Memory B cell (primary cell): Measurements from ENCODE around the gene BAHCC1.

Experiments used
- ATAC-seq: fragments of 150-1000 bp; cut with Tn5 transposase; 2 replicates; pipeline ENCODE4 v1.10.0; 2021; ENCODE audit warnings: low read depth, mild to moderate bottlenecking, moderate library complexity
- DNase-seq, 2 donors: peaks; one replicate each; pipeline ENCODE4 v3.0.0; 2022; ENCODE audit warnings: low spot score in 2 of 2
- H3K27ac Mint-ChIP-seq: one replicate; pipeline ENCODE4 v1.8.0; 2022; ENCODE audit warnings: mild to moderate bottlenecking, moderate library complexity, mixed read lengths
- H3K27me3 Mint-ChIP-seq: one replicate; pipeline ENCODE4 v1.8.0; 2022; ENCODE audit warnings: mixed read lengths
- H3K36me3 Mint-ChIP-seq: one replicate; pipeline ENCODE4 v1.8.0; 2022; ENCODE audit warnings: mild to moderate bottlenecking, mixed read lengths
- H3K4me1 Mint-ChIP-seq: one replicate; pipeline ENCODE4 v1.8.0; 2022; ENCODE audit warnings: mixed read lengths
- H3K4me3 Mint-ChIP-seq: one replicate; pipeline ENCODE4 v1.8.0; 2022; ENCODE audit warnings: mild to moderate bottlenecking, moderate library complexity, mixed read lengths
- H3K9me3 Mint-ChIP-seq: one replicate; pipeline ENCODE4 v1.8.0; 2022; ENCODE audit warnings: mixed read lengths

BAHCC1 gene

GRCh38 chr17:81387100-81388090, 7.9 kb upstream of the BAHCC1 start:
- no peak overlapping the region for H3K27ac Mint-ChIP-seq
- peaks cover 16% of the 10 kb centered on the region for H3K27me3 Mint-ChIP-seq
- no peak for DNase-seq
- peak; percentile 78 for ATAC-seq
- no peaks in the 10 kb centered on the region for H3K9me3 Mint-ChIP-seq
- peak overlapping the region; percentile 76 for H3K4me3 Mint-ChIP-seq
- H3K4me1 Mint-ChIP-seq = no peaks in the 10 kb centered on the region
- H3K36me3 Mint-ChIP-seq = no peaks in the 10 kb centered on the region

- peaks cover 16% of the 10 kb centered on the region for H3K27me3 Mint-ChIP-seq
- ATAC-seq (no peak), DNase-seq (no peak)
- H3K4me1 Mint-ChIP-seq = no peaks in the 10 kb centered on the region
- H3K4me3 Mint-ChIP-seq = peak overlapping the region; percentile 14
- H3K27ac Mint-ChIP-seq = no peak overlapping the region
- H3K9me3 Mint-ChIP-seq = no peaks in the 10 kb centered on the region
- no peaks in the 10 kb centered on the region for H3K36me3 Mint-ChIP-seq
Observed at GRCh38 chr17:81388091-81388611, 7.1 kb upstream of the BAHCC1 start.

- H3K4me3 Mint-ChIP-seq = no peak overlapping the region
- no peaks in the 10 kb centered on the region for H3K9me3 Mint-ChIP-seq
- H3K27ac Mint-ChIP-seq = no peak overlapping the region
- DNase-seq (no peak), ATAC-seq (no peak)
- peaks cover 16% of the 10 kb centered on the region for H3K27me3 Mint-ChIP-seq
- H3K4me1 Mint-ChIP-seq = no peaks in the 10 kb centered on the region
- H3K36me3 Mint-ChIP-seq = no peaks in the 10 kb centered on the region
Observed at GRCh38 chr17:81388612-81389367, 6.5 kb upstream of the BAHCC1 start.

- H3K4me3 Mint-ChIP-seq = no peak overlapping the region
- no peaks in the 10 kb centered on the region for H3K4me1 Mint-ChIP-seq
- H3K27ac Mint-ChIP-seq = no peak overlapping the region
- no peak for ATAC-seq
- no peak for DNase-seq
- no peaks in the 10 kb centered on the region for H3K9me3 Mint-ChIP-seq
- no peaks in the 10 kb centered on the region for H3K36me3 Mint-ChIP-seq
- H3K27me3 Mint-ChIP-seq = peaks cover 16% of the 10 kb centered on the region
Observed at GRCh38 chr17:81389585-81389984, 5.7 kb upstream of the BAHCC1 start.

- H3K9me3 Mint-ChIP-seq = no peaks in the 10 kb centered on the region
- H3K27ac Mint-ChIP-seq = no peak overlapping the region
- no peak for DNase-seq
- no peak for ATAC-seq
- H3K27me3 Mint-ChIP-seq = peaks cover 16% of the 10 kb centered on the region
- H3K36me3 Mint-ChIP-seq = no peaks in the 10 kb centered on the region
- no peaks in the 10 kb centered on the region for H3K4me1 Mint-ChIP-seq
- H3K4me3 Mint-ChIP-seq = no peak overlapping the region
Observed at GRCh38 chr17:81390029-81390872, 5.0 kb upstream of the BAHCC1 start.

GRCh38 chr17:81390873-81391255, 4.4 kb upstream of the BAHCC1 start:
- H3K9me3 Mint-ChIP-seq = no peaks in the 10 kb centered on the region
- DNase-seq (no peak), ATAC-seq (no peak)
- H3K4me3 Mint-ChIP-seq = no peak overlapping the region
- no peaks in the 10 kb centered on the region for H3K4me1 Mint-ChIP-seq
- peaks cover 14% of the 10 kb centered on the region for H3K27me3 Mint-ChIP-seq
- H3K27ac Mint-ChIP-seq = no peak overlapping the region
- H3K36me3 Mint-ChIP-seq = no peaks in the 10 kb centered on the region

- Mint-ChIP-seq H3K4me1 (no peaks in the 10 kb centered on the region), H3K4me3 (no peak overlapping the region), H3K27ac (no peak overlapping the region), H3K9me3 (no peaks in the 10 kb centered on the region), H3K27me3 (peaks cover 10% of the 10 kb centered on the region), H3K36me3 (no peaks in the 10 kb centered on the region)
- DNase-seq = no peak
- no peak for ATAC-seq
Observed at GRCh38 chr17:81391293-81391935, 3.8 kb upstream of the BAHCC1 start.

GRCh38 chr17:81391936-81392908, 3.0 kb upstream of the BAHCC1 start:
- Mint-ChIP-seq H3K36me3 (no peaks in the 10 kb centered on the region), H3K9me3 (no peaks in the 10 kb centered on the region), H3K27ac (peak overlapping the region; percentile 38), H3K4me3 (no peak overlapping the region), H3K27me3 (peaks cover 10% of the 10 kb centered on the region), H3K4me1 (no peaks in the 10 kb centered on the region)
- no peak for DNase-seq
- no peak for ATAC-seq

- peaks cover 11% of the 10 kb centered on the region for H3K27me3 Mint-ChIP-seq
- H3K36me3 Mint-ChIP-seq = no peaks in the 10 kb centered on the region
- H3K27ac Mint-ChIP-seq = peak overlapping the region; percentile 38
- no peak overlapping the region for H3K4me3 Mint-ChIP-seq
- DNase-seq = peak in 1 of 2 donors; percentile 43
- ATAC-seq = no peak
- H3K9me3 Mint-ChIP-seq = no peaks in the 10 kb centered on the region
- no peaks in the 10 kb centered on the region for H3K4me1 Mint-ChIP-seq
Observed at GRCh38 chr17:81392909-81393654, 2.2 kb upstream of the BAHCC1 start.

- Mint-ChIP-seq H3K9me3 (no peaks in the 10 kb centered on the region), H3K27me3 (peaks cover 12% of the 10 kb centered on the region), H3K27ac (peak overlapping the region; percentile 47), H3K4me3 (no peak overlapping the region), H3K4me1 (peaks cover under 1% of the 10 kb centered on the region), H3K36me3 (peaks cover under 1% of the 10 kb centered on the region)
- DNase-seq (peak in 1 of 2 donors; percentile 62), ATAC-seq (peak; percentile 15)
Observed at GRCh38 chr17:81393684-81394376, 1.4 kb upstream of the BAHCC1 start.

GRCh38 chr17:81394377-81394920, 808 bp upstream of the BAHCC1 start:
- no peak for ATAC-seq
- no peak for DNase-seq
- peaks cover 2% of the 10 kb centered on the region for H3K4me1 Mint-ChIP-seq
- H3K4me3 Mint-ChIP-seq = no peak overlapping the region
- H3K27ac Mint-ChIP-seq = peak overlapping the region; percentile 47
- H3K9me3 Mint-ChIP-seq = no peaks in the 10 kb centered on the region
- H3K36me3 Mint-ChIP-seq = peaks cover 2% of the 10 kb centered on the region
- H3K27me3 Mint-ChIP-seq = peaks cover 13% of the 10 kb centered on the region
